Stimulated activated naive CD8-positive, alpha-beta T cell treated with anti-CD3 and anti-CD28 coated beads, Interleukin-15, amount 100 ng/mL, for 72 hours (primary cell): ENCODE data around the gene GNB1.
"Not testable (repeated sequence)": the region's sequence is repeated elsewhere in the genome, so short reads cannot be mapped to it uniquely, and the experiment has no call there.

ENCODE experiments used
- ATAC-seq: fragments of 150-1000 bp; cut with Tn5 transposase; 2 replicates; pipeline ENCODE4 v1.10.0; 2021; ENCODE audit warnings: mild to moderate bottlenecking, moderate library complexity
- DNase-seq, 2 donors: peaks; one replicate each; pipeline ENCODE4 v3.0.0; 2021 to 2022
- H3K27ac Mint-ChIP-seq, 2 donors: one replicate each; pipeline ENCODE4 v1.8.0; 2022; ENCODE audit warnings: mild to moderate bottlenecking in 2 of 2, mixed read lengths in 2 of 2, moderate library complexity in 2 of 2
- H3K27me3 Mint-ChIP-seq: one replicate; pipeline ENCODE4 v1.8.0; 2022; ENCODE audit warnings: mixed read lengths
- H3K4me1 Mint-ChIP-seq: one replicate; pipeline ENCODE4 v1.8.0; 2022; ENCODE audit warnings: mild to moderate bottlenecking, mixed read lengths
- H3K4me3 Mint-ChIP-seq, 2 donors: one replicate each; pipeline ENCODE4 v1.8.0; 2022; ENCODE audit warnings: mild to moderate bottlenecking in 2 of 2, mixed read lengths in 2 of 2, moderate library complexity in 1 of 2
- H3K9me3 Mint-ChIP-seq, 2 donors: one replicate each; pipeline ENCODE4 v1.8.0; 2022; ENCODE audit warnings: mixed read lengths in 2 of 2

Gene GNB1

GRCh38 chr1:1867164-1867563 is 23.7 kb downstream of the GNB1 start:
- no peaks in the 10 kb centered on the region for H3K9me3 Mint-ChIP-seq

GRCh38 chr1:1862905-1863547 is 27.9 kb downstream of the GNB1 start:
- DNase-seq, result peak in 1 of 2 donors; percentile 22
- H3K27me3 Mint-ChIP-seq, result no peaks in the 10 kb centered on the region
- peak overlapping the region; percentile 21 to 93 for H3K27ac Mint-ChIP-seq
- no peaks in the 10 kb centered on the region for H3K9me3 Mint-ChIP-seq
- peak; percentile 77 for ATAC-seq
- H3K4me3 Mint-ChIP-seq, result no peak overlapping the region
- H3K4me1 Mint-ChIP-seq, result peaks cover 66% of the 10 kb centered on the region

More at GRCh38 chr1:1867164-1867563, 23.7 kb downstream of the GNB1 start:
- DNase-seq, result no peak
- no peak overlapping the region for H3K27ac Mint-ChIP-seq
- H3K4me3 Mint-ChIP-seq, result no peak overlapping the region
- no peak for ATAC-seq
- H3K4me1 Mint-ChIP-seq, result peaks cover 52% of the 10 kb centered on the region
- no peaks in the 10 kb centered on the region for H3K27me3 Mint-ChIP-seq

- H3K4me3 Mint-ChIP-seq, H3K27ac Mint-ChIP-seq: not testable (repeated sequence)
Observed at GRCh38 chr1:1861761-1862310, 29.1 kb downstream of the GNB1 start.

GRCh38 chr1:1861339-1861730 is 29.6 kb downstream of the GNB1 start:
- DNase-seq, result no peak
- Mint-ChIP-seq H3K27ac (no peak overlapping the region), H3K9me3 (no peaks in the 10 kb centered on the region), H3K4me3 (no peak overlapping the region), H3K27me3 (no peaks in the 10 kb centered on the region), H3K4me1 (peaks cover 71% of the 10 kb centered on the region)
- no peak for ATAC-seq

More at GRCh38 chr1:1861761-1862310, 29.1 kb downstream of the GNB1 start:
- not testable (repeated sequence) for ATAC-seq, H3K9me3 Mint-ChIP-seq, H3K27me3 Mint-ChIP-seq, DNase-seq
- H3K4me1 Mint-ChIP-seq, result peaks cover 73% of the 10 kb centered on the region

- peaks cover 69% of the 10 kb centered on the region for H3K4me1 Mint-ChIP-seq
- DNase-seq, H3K4me3 Mint-ChIP-seq, H3K27me3 Mint-ChIP-seq, H3K9me3 Mint-ChIP-seq: not testable (repeated sequence)
- peak; percentile 51 for ATAC-seq
- peak overlapping the region in 1 of 2 donors; percentile 8 for H3K27ac Mint-ChIP-seq
Observed at GRCh38 chr1:1859970-1860697, 30.8 kb downstream of the GNB1 start.

GRCh38 chr1:1858382-1859086 is 32.4 kb downstream of the GNB1 start:
- H3K27me3 Mint-ChIP-seq, result no peaks in the 10 kb centered on the region
- ATAC-seq (no peak), DNase-seq (no peak)
- H3K4me3 Mint-ChIP-seq, result no peak overlapping the region
- peak overlapping the region; percentile 57 to 68 for H3K27ac Mint-ChIP-seq
- H3K4me1 Mint-ChIP-seq, result peaks cover 81% of the 10 kb centered on the region
- no peaks in the 10 kb centered on the region for H3K9me3 Mint-ChIP-seq

- no peak overlapping the region for H3K27ac Mint-ChIP-seq
- H3K27me3 Mint-ChIP-seq, result no peaks in the 10 kb centered on the region
- no peak overlapping the region for H3K4me3 Mint-ChIP-seq
- no peaks in the 10 kb centered on the region for H3K9me3 Mint-ChIP-seq
- DNase-seq (no peak), ATAC-seq (no peak)
- peaks cover 80% of the 10 kb centered on the region for H3K4me1 Mint-ChIP-seq
Observed at GRCh38 chr1:1857096-1857703, 33.7 kb downstream of the GNB1 start.

- Mint-ChIP-seq H3K4me1 (peaks cover 71% of the 10 kb centered on the region), H3K27ac (peak overlapping the region in 1 of 2 donors; percentile 9)
- not testable (repeated sequence) for ATAC-seq, H3K9me3 Mint-ChIP-seq, DNase-seq, H3K27me3 Mint-ChIP-seq, H3K4me3 Mint-ChIP-seq
Observed at GRCh38 chr1:1856161-1856560, 34.7 kb downstream of the GNB1 start.

- no peak for DNase-seq
- H3K9me3 Mint-ChIP-seq, result no peaks in the 10 kb centered on the region
- ATAC-seq, result no peak
- H3K4me1 Mint-ChIP-seq, result peaks cover 63% of the 10 kb centered on the region
- no peaks in the 10 kb centered on the region for H3K27me3 Mint-ChIP-seq
- H3K4me3 Mint-ChIP-seq, result no peak overlapping the region
- H3K27ac Mint-ChIP-seq, result no peak overlapping the region
Observed at GRCh38 chr1:1853593-1854257, 37.2 kb downstream of the GNB1 start.

GRCh38 chr1:1852619-1853414 is 38.1 kb downstream of the GNB1 start:
- H3K27me3 Mint-ChIP-seq, result no peaks in the 10 kb centered on the region
- H3K27ac Mint-ChIP-seq, result peak overlapping the region in 1 of 2 donors; percentile 0
- peaks cover 60% of the 10 kb centered on the region for H3K4me1 Mint-ChIP-seq
- H3K9me3 Mint-ChIP-seq, result no peaks in the 10 kb centered on the region
- no peak overlapping the region for H3K4me3 Mint-ChIP-seq
- DNase-seq, result no peak
- ATAC-seq, result no peak

- no peak for DNase-seq
- no peaks in the 10 kb centered on the region for H3K27me3 Mint-ChIP-seq
- H3K9me3 Mint-ChIP-seq, result no peaks in the 10 kb centered on the region
- peak overlapping the region in 1 of 2 donors; percentile 68 for H3K27ac Mint-ChIP-seq
- ATAC-seq, result no peak
- H3K4me1 Mint-ChIP-seq, result peaks cover 50% of the 10 kb centered on the region
- no peak overlapping the region for H3K4me3 Mint-ChIP-seq
Observed at GRCh38 chr1:1847890-1848289, 43.0 kb downstream of the GNB1 start.

- peaks cover 52% of the 10 kb centered on the region for H3K4me1 Mint-ChIP-seq
Observed at GRCh38 chr1:1847061-1847850, 43.6 kb downstream of the GNB1 start.

GRCh38 chr1:1846386-1846918 is 44.4 kb downstream of the GNB1 start:
- no peak for ATAC-seq
- Mint-ChIP-seq H3K4me3 (no peak overlapping the region), H3K27me3 (no peaks in the 10 kb centered on the region), H3K9me3 (no peaks in the 10 kb centered on the region), H3K27ac (peak overlapping the region; percentile 21 to 92), H3K4me1 (peaks cover 60% of the 10 kb centered on the region)
- DNase-seq, result no peak

More at GRCh38 chr1:1847061-1847850, 43.6 kb downstream of the GNB1 start:
- Mint-ChIP-seq H3K27ac (peak overlapping the region; percentile 26 to 68), H3K27me3 (no peaks in the 10 kb centered on the region), H3K4me3 (no peak overlapping the region), H3K9me3 (no peaks in the 10 kb centered on the region)
- no peak for DNase-seq
- no peak for ATAC-seq
